K562 (cell line): Measurements from ENCODE around the gene SVIP. TPM values are rescaled to one million over a fixed set of nuclear protein-coding genes. Genes with fewer than 3 reads are reported as not detected.

ENCODE experiments used
- BHLHE40 ChIP-seq: IDR thresholded peaks from 2 replicates; pipeline ENCODE4 v1.6.1; 2011; ENCODE audit warnings: low read length, improper control_type of control experiment
- CBFA2T2 ChIP-seq: fragments of 450-650 bp; conservative IDR thresholded peaks from 2 replicates; pipeline ENCODE4 v1.6.1; 2017; ENCODE audit warnings: mild to moderate bottlenecking
- DEAF1 ChIP-seq: fragments of 450-650 bp; formaldehyde crosslinking; IDR thresholded peaks from 2 replicates; pipeline ENCODE4 v1.4.0; 2020; ENCODE audit warnings: mild to moderate bottlenecking, moderate library complexity
- EHMT2 ChIP-seq: fragments of 450-650 bp; IDR thresholded peaks from 2 replicates; pipeline ENCODE4 v1.6.1; 2018; ENCODE audit warnings: antibody characterized with exemption
- ELF2 ChIP-seq: fragments of 250-450 bp; sonication (Bioruptor Pico); IDR thresholded peaks from 2 replicates; pipeline ENCODE4 v1.5.0; 2021; ENCODE audit warnings: mild to moderate bottlenecking
- ETV6 ChIP-seq, 3 experiments: fragments of 150-350 bp in 1 of 3; sonication (generic) in 1 of 3; formaldehyde crosslinking in 1 of 3; IDR thresholded peaks; 2 replicates each; pipeline versions ENCODE4 v1.6.1 to v1.8.0; 2014 to 2022; ENCODE audit warnings: borderline replicate concordance in 2 of 3, low read depth in 2 of 3, antibody characterized with exemption in 1 of 3, low read length in 1 of 3, mild to moderate bottlenecking in 1 of 3, missing genetic modification reagents in 1 of 3
- FOXM1 ChIP-seq, 2 experiments: fragments of 450-650 bp in 1 of 2; sonication (generic) in 1 of 2; formaldehyde crosslinking in 1 of 2; IDR thresholded peaks; 2 replicates each; pipeline versions ENCODE4 v1.6.1 to v1.9.0; 2017 to 2022; ENCODE audit warnings: low read depth in 2 of 2, mild to moderate bottlenecking in 2 of 2, missing genetic modification reagents in 1 of 2, moderate library complexity in 1 of 2
- JUN ChIP-seq, 2 experiments: sonication (generic) in 1 of 2; formaldehyde crosslinking in 1 of 2; IDR thresholded peaks; 2 replicates each; pipeline versions ENCODE4 v1.6.1 to v1.8.0; 2012 to 2022; ENCODE audit warnings: borderline replicate concordance in 2 of 2, mild to moderate bottlenecking in 2 of 2, improper control_type of control experiment in 1 of 2, low read depth in 1 of 2, low read length in 1 of 2, missing genetic modification reagents in 1 of 2
- JUND ChIP-seq, 2 experiments: IDR thresholded peaks; 2 replicates in 1 of 2; 3 replicates in 1 of 2; pipeline ENCODE4 v1.6.1; 2011; ENCODE audit warnings: borderline replicate concordance in 2 of 2, low read depth in 2 of 2, low read length in 2 of 2, improper control_type of control experiment in 1 of 2, missing biosample characterization in 1 of 2, missing genetic modification characterization in 1 of 2, missing genetic modification reagents in 1 of 2
- MAFK ChIP-seq: IDR thresholded peaks from 2 replicates; pipeline ENCODE4 v1.6.1; 2011; ENCODE audit warnings: low read length, improper control_type of control experiment
- MYNN ChIP-seq, 2 experiments: sonication (generic); formaldehyde crosslinking in 1 of 2; IDR thresholded peaks; 2 replicates each; pipeline versions ENCODE4 v1.5.0 to v1.6.1; 2016 to 2020; ENCODE audit warnings: antibody characterized with exemption in 1 of 2, missing genetic modification reagents in 1 of 2
- NFE2 ChIP-seq: IDR thresholded peaks from 2 replicates; pipeline ENCODE4 v1.6.1; 2014; ENCODE audit warnings: antibody characterized with exemption, low read depth
- NFRKB ChIP-seq: fragments of 450-650 bp; IDR thresholded peaks from 2 replicates; pipeline ENCODE4 v1.6.1; 2016; ENCODE audit warnings: low read depth
- PHF8 ChIP-seq: fragments of 200-600 bp; sonication (generic); IDR thresholded peaks from 2 replicates; pipeline ENCODE4 v1.6.1; 2012; ENCODE audit warnings: mixed run types, mild to moderate bottlenecking, inconsistent platforms, low read length, moderate library complexity, borderline replicate concordance
- PURB ChIP-seq: sonication (generic); formaldehyde crosslinking; IDR thresholded peaks from 2 replicates; pipeline ENCODE4 v1.9.0; 2021; ENCODE audit warnings: low read depth, mild to moderate bottlenecking, missing genetic modification reagents
- SAFB ChIP-seq: fragments of 200-400 bp; formaldehyde crosslinking; IDR thresholded peaks from 2 replicates; pipeline ENCODE4 v1.6.1; 2017; ENCODE audit warnings: low read depth, low read length, borderline replicate concordance
- SMAD2 ChIP-seq: fragments of 150-350 bp; IDR thresholded peaks from 2 replicates; pipeline ENCODE4 v1.6.1; 2014; ENCODE audit warnings: low read depth, mild to moderate bottlenecking, low read length
- SMARCA4 ChIP-seq: fragments of 450-650 bp; IDR thresholded peaks from 2 replicates; pipeline ENCODE4 v1.6.1; 2016
- SMARCC2 ChIP-seq: fragments of 450-650 bp; IDR thresholded peaks from 2 replicates; pipeline ENCODE4 v1.6.1; 2017; ENCODE audit warnings: antibody characterized with exemption, moderate library complexity, mild to moderate bottlenecking, low read depth
- STAT5A ChIP-seq: IDR thresholded peaks from 2 replicates; pipeline ENCODE4 v1.6.1; 2012; ENCODE audit warnings: low read length, inconsistent platforms, borderline replicate concordance
- YY1 ChIP-seq, 3 experiments: IDR thresholded peaks; 2 replicates each; pipeline ENCODE4 v1.6.1; 2011; ENCODE audit warnings: low read length in 2 of 3, mild to moderate bottlenecking in 2 of 3, moderate library complexity in 2 of 3, borderline replicate concordance in 1 of 3, control low read depth in 1 of 3, low read depth in 1 of 3; ENCODE audit not compliant: insufficient read depth in 3 of 3, insufficient replicate concordance in 2 of 3, control insufficient read depth in 1 of 3, insufficient read length in 1 of 3; ENCODE audit errors: extremely low read depth in 1 of 3
- ZKSCAN1 ChIP-seq: fragments of 150-350 bp; IDR thresholded peaks from 2 replicates; pipeline ENCODE4 v1.6.1; 2016; ENCODE audit warnings: low read depth, low read length
- ZNF324 ChIP-seq: fragments of 250-450 bp; sonication (Bioruptor Pico); IDR thresholded peaks from 2 replicates; pipeline ENCODE4 v1.4.0; 2020; ENCODE audit warnings: mild to moderate bottlenecking
- ZNF395 ChIP-seq: fragments of 200-800 bp; sonication (Bioruptor generic); IDR thresholded peaks from 2 replicates; pipeline ENCODE4 v1.6.1; 2017; ENCODE audit warnings: missing genetic modification characterization, missing compliant biosample characterization
- ZNF766 ChIP-seq: fragments of 200-800 bp; sonication (Bioruptor generic); conservative IDR thresholded peaks from 2 replicates; pipeline ENCODE4 v1.6.1; 2016; ENCODE audit warnings: missing genetic modification characterization, missing compliant biosample characterization
- polyA plus RNA-seq, 8 experiments: library from polyadenylated mRNA; depleted of rRNA in 4 of 8; stranded (reverse) in 5 of 8; unstranded in 3 of 8; fragments of >200 nt; fragmentation: Nextera tagmentation in 2 of 8; fragmentation: Illumina TruSeq in 1 of 8; extraction: Ambion mirVana in 2 of 8; extraction: Trizol in 1 of 8; gene quantifications; 2 replicates each; pipeline versions ENCODE4 v1.2.1 to v1.2.3, GENCODE V29; 2011 to 2014; ENCODE audit warnings: inconsistent platforms in 1 of 8, missing spikeins in 1 of 8
- total RNA-seq, 7 experiments: library from RNA; depleted of rRNA in 6 of 7; stranded (reverse); fragments of >200 nt in 6 of 7; fragmentation: Illumina TruSeq in 2 of 7; extraction: Trizol in 2 of 7; gene quantifications; 2 replicates each; pipeline versions ENCODE4 v1.2.1 to v1.2.3, GENCODE V29; 2011 to 2021; ENCODE audit warnings: low replicate concordance in 1 of 7

SVIP gene
- total and polyA plus RNA-seq, 9 of the 15 experiments (the other 6 are each of a cell fraction or from before 2014, with no cell fraction given), result 17.9 to 62.5 (median 47.5) TPM

- TF ChIP-seq JUN (IDR thresholded peaks at IDR 0.05; ENCODE audit: borderline replicate concordance, low read depth, low read length) (peak; percentile 75), JUN (CRISPR knock-in tag; IDR thresholded peaks at IDR 0.05; ENCODE audit: borderline replicate concordance) (no peak), SMARCC2 (peak; percentile 85), YY1 (IDR thresholded peaks at IDR 0.05; ENCODE audit: borderline replicate concordance in 1 of 3, control insufficient read depth in 1 of 3, extremely low read depth in 1 of 3, insufficient read depth in 3 of 3, insufficient read length in 1 of 3, insufficient replicate concordance in 2 of 3, low read depth in 1 of 3, low read length in 2 of 3) (peak in 1 of 3 experiments; percentile 17), STAT5A (peak; percentile 53; the same call in 1 of the 2 replicates), ETV6 (IDR thresholded peaks at IDR 0.05; ENCODE audit: borderline replicate concordance in 1 of 2, low read depth in 2 of 2, low read length in 1 of 2) (no peak), ETV6 (CRISPR knock-in tag; IDR thresholded peaks at IDR 0.05; ENCODE audit: borderline replicate concordance) (no peak), DEAF1 (CRISPR knock-in tag) (no peak), BHLHE40 (peak; percentile 34; the same call in 1 of the 2 replicates), PHF8 (no peak), EHMT2 (0 out of 2 replicates have a peak, but pooled peaks have one; percentile 34), ZNF766 (CRISPR knock-in tag) (peak; percentile 84), PURB (CRISPR knock-in tag) (no peak), SMARCA4 (peak; percentile 95), ZNF395 (no peak), SAFB (no peak), JUND (IDR thresholded peaks at IDR 0.05; ENCODE audit: borderline replicate concordance, low read depth, low read length) (peak; percentile 94), JUND (tag; IDR thresholded peaks at IDR 0.05; ENCODE audit: borderline replicate concordance, low read depth, low read length) (peak; percentile 86; the same call in 2 of the 3 replicates), FOXM1 (IDR thresholded peaks at IDR 0.05; ENCODE audit: low read depth) (0 out of 2 replicates have a peak, but pooled peaks have one; percentile 15), FOXM1 (CRISPR knock-in tag; IDR thresholded peaks at IDR 0.05; ENCODE audit: low read depth) (no peak), ZNF324 (CRISPR knock-in tag) (no peak), ZKSCAN1 (no peak), MAFK (peak; percentile 61; the same call in 1 of the 2 replicates), NFE2 (peak; percentile 78), ELF2 (CRISPR knock-in tag) (no peak), CBFA2T2 (peak; percentile 73), MYNN (IDR thresholded peaks at IDR 0.05) (0 out of 2 replicates have a peak, but pooled peaks have one; percentile 25), MYNN (CRISPR knock-in tag; IDR thresholded peaks at IDR 0.05) (no peak), NFRKB (no peak), SMAD2 (no peak)
Measured at GRCh38 chr11:22795914-22796313, 33.7 kb downstream of the SVIP start (continued).
